GM19043 (cell line): ENCODE results near the gene SLC41A3.

Experiments used
- ATAC-seq: cut with Tn5 transposase; IDR thresholded peaks from one replicate; pipeline ENCODE4 v1.9.1; 2021; ENCODE audit warnings: low read depth; ENCODE audit not compliant: unreplicated experiment

The SLC41A3 gene

DNA sequence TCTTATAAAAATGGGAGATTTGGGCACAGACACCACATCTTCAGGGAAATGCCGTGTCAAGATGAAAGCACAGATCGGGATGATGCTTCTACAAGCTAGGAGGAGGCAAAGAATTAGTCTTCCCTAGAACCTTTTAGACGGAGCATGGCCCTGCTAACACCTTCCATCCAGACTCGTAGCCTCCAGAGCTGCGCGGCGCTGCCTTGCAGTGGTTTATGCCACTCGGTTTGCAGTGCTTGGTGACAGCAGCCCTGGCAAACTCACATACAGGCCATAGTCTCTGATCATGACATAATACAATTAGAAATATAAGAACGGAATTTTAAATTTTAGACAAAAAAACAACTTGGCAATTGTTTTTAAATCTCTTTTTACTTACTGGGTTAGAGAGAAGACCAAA is 37.1 kb upstream of the SLC41A3 start:
- ATAC-seq, result no peak

DNA sequence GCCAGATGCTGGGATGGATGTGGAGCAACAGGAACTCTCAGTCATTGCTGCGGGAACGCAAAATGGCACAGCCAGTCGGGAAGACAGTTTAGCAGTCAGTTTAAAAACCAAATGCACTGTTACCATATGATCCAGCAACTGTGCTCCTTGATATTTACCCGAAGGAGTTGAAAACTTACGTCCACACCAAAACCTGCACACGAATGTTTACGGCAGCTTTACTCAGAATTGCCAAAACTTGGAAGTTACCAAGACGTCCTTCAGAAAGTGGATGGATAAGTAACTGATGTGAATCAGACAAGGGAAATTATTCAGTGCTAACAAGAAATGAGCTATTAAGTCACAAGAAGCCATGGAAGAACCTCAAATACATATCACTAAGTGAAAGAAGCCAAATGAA is 36.1 kb upstream of the SLC41A3 start:
- ATAC-seq, result no peak

DNA sequence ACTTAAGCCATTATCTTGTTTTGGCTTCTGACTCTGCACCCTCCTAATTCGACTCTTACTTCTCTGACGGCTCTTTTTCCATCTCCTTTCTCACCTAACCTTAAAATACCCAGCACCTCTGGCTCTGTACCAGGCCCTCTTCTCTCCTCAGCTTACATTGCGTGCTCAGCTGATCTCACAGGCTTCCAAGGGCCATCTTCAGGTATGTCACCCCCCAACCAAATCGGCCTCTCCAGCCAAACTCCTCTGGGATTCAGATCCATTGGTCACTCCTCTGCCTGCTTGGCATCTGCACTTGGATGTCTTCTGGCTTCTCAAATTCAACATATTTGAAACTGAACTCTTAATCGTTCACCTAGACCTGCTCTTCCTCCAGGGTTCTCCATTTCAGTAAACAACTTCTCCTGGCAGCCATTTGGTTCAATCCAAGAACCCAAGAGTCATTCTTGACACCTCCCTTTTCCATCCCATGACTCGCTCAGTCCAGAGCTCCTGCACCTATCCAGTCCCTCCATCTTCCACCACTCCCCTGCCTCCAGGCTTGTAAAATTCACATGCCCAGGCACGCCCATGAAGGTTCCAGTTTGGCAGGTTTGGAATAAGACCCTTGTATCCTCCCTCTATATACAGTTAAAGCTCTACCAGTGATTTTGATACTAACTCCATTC is 35.2 kb upstream of the SLC41A3 start:
- no peak for ATAC-seq

DNA sequence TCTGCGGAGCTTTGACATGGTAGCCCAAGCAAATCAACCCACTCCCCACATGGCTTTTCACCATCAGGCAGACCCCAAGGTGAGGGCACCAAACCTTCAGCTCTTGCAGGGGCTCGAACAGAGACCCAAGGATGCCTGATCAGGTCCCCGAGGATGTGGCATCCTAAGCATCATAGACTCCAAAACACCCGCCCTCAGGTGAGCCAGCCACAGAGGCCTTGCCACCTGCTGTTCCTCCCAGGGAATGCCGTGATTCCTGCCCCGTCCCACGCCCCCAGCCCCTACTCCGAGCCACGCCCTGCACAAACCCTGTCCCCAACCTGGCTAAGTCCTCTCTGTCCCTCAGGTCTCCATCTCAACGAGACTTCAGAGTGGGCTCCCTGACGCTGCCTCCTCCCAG is 34.7 kb upstream of the SLC41A3 start:
- ATAC-seq, result no peak

DNA sequence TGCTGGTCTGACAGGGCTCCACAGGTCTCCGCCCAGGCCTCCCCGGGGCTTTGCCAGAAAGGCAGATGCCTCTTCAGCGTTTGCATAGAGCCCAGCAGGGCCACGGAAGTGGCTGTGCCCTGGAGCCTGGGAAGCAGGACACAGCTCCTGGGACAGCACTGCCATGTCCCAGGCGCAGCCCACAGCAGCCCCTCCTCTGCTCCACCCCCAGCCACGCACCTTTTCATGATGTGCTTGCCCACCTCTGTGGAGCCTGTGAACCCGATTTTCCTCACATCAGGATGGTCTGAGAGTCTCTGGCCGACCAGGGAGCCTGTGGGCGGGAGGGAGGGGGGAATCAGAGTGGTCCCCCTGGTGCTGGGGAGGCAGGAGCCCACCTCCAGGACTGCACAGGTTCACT is 33.9 kb upstream of the SLC41A3 start:
- ATAC-seq, result no peak

DNA sequence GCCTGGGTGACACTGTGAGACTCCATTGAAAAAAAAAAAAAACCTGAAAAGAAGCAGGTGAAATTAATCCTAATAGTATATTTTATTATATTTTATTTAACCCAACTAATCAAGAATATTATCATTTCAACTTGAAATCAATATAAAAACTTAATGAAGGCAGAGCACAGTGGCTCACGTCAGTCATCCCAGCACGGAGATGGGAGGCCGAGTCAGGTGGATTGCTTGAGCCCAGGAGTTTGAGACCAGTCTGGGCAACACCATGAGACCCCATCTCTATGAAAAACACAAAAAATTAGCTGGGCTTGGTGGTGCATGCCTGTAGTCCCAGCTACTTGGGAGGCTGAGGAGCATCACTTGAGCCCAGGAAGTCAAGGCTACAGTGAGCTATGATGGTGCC is 33.3 kb upstream of the SLC41A3 start:
- ATAC-seq, result no peak

DNA sequence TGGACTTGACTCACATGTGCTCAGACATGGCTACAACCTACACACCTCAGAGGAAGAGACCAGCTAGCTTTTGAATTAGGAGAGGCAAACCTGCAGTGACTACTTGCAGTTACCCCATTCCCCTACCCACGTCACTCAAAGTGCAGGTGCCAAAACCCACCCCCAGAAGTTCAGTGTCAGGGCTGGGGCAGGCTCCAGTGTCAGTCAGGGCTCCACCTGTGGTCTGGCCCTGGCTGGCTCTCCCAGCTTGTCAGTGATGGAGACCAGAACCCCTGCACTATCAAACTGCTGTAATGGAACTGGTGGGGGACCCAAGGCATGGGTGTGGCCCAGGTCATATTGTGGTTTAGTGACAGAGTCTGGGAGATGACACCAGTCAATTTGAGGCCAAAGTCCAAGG is 32.6 kb upstream of the SLC41A3 start:
- ATAC-seq, result no peak

DNA sequence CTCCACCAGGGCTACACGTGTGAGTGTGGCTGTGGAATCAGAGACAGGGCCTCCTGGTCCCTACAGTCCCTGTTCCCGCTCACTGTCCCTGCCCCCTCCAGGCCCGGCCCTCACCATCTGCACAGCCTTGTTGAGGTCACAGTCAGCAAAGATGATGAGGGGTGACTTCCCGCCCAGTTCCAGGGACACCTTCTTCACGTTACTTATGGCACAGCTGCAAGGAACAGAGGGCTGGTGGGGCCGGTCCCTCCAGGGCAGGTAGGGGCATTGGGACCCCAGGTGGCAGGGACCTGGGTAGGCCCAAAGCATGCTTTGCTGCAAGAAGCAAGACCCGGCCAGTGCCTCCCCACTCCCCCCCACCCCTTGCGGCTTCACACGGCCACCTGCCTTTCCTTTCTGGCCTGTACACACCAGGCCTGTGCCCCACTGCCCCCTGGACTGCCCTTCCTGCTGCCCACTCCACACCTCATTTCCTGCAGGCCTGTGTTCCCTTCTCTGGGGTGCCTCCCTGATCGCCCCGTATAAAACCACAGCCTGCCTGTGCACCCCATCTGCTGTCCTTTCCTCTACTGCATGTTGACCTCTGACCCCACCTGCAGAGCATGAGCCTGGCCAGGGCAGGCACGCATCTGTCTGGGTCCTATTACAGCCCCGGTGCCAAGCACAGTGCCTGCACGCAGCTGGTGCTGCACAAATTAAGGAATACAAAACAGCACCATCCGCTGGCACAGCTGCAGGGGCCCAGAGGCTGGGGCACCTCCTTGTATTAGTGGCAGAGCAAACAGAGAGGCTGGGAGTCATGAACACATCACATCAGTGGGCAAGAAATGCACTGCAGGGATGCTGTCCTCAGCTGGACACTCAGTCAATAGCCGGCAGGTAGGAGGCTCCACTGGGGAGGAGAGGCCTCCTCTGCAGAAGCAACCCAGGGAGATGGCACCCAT is 30.8 kb upstream of the SLC41A3 start:
- no peak for ATAC-seq

DNA sequence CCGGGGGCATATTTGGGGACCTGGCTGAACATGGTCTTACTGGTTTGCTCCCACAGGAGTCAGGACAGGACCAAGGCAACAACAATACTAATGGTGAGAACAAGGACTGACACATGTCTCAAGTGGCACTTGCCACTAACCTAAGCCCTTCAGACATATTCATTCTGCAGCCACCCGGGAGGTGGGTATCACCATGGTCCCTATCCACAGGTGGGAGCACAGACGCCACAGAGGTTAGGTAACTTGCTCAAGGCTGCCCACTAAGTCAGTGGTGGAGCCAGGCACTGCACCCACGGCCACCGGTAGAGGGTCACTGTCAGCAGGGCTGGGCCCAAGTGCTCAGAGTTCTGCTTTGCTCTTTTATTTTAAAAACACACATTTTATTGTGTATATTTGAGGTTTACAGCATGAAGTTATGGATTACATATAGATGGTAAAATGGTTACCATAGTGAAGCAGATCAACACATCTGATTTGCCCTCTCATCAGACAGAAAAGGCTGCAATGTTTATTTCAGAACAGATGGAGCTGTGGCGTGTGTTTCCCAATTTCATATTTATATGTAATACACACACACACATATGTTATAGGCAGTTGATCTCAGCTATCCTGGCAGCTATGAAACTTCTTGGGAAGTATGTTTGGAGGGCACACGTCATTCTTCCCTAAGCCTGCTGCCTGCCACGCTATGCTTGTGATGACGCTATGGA is 30.0 kb upstream of the SLC41A3 start:
- no peak for ATAC-seq

DNA sequence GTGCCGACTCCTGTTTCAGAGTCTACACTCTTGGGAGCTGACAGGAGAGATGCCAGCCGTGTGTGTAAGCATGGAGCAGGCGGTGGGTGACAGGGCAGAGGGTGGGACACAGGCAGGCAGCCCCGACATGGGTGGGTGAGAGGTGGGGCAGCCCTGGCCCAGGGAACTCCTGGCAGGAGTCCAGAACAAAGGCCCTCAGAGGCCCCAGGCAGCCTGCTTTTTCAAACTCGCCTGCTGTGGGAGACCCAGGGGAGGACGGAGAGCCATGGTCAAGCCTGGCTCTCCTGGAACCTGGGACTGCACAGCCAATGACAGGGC is 29.3 kb upstream of the SLC41A3 start:
- no peak for ATAC-seq

DNA sequence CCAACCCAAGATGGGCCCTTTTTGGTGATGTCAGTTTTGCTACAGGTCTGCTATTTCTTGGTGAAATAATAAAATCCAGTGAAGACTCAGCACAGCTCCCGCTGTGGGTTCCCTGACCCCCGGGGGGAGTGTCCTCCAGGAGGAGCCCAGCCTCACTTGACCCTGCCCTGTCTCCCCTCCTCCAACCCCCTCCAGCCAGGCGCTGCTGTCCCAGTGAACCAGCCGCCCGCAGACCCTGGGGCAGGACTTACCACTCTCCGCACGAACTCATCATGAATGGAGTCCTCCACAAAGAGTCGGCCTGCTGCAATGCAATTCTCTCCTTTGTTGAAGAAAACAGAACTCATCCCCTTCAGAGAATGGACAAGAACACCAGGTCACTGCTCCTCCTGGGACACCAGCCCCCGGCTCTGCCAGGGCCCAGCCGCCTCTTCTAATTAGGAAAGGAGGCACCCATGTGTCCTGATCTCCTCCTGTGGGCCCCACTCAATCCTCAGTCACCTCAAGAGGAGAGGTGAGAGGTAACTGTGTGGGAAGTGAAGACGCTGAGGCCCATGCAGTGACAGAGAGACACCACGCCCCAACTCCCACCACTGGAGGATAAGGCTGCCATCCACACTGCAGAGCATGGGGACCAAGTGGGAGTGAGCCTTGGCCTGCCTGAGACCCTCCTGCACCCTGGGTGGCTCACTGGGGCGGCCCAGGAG is 28.8 kb upstream of the SLC41A3 start:
- no peak for ATAC-seq

DNA sequence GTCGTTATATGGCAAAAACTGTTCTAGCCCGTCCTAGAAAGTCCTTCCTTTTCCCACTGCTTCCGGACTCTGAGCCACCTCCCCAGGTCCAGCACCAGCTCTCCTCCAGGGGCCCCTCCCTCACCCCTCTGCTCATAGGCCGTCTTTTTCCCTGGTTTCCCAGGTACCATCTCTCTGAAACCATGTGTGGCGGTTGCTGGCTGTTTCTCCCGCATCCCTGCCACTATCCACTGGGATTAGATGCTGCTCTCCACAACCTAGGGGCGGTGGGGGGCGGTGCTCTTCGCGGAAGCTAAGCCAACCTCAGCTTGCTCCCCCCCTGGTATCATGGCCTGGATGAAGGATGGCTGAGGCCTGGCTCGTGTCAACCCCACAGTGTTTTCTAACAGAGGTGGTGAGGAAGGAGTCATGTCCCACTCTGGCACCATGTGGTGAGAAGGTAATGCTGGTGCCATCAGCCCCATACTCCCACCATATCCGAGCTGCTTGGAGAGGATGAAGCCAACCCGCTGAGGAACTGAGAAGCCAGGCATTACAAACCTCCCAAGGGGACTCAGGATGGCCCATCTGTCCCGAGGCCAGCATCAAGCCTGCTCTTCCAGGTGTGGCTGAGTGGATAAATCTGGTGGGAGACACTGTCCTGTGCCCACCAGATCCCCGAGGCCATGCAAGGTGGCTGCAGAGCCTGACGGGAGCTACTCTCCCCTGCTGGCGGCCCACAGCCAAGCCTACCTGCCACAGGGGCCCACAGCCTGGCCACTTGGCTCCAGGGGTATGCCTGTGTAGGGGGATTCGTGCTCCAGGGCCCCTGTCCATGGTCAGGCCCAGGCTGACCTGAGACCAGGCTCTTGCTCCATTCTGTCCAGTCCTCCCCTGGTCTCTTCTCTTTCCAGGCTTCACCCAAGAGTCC is 27.9 kb upstream of the SLC41A3 start:
- no peak for ATAC-seq

DNA sequence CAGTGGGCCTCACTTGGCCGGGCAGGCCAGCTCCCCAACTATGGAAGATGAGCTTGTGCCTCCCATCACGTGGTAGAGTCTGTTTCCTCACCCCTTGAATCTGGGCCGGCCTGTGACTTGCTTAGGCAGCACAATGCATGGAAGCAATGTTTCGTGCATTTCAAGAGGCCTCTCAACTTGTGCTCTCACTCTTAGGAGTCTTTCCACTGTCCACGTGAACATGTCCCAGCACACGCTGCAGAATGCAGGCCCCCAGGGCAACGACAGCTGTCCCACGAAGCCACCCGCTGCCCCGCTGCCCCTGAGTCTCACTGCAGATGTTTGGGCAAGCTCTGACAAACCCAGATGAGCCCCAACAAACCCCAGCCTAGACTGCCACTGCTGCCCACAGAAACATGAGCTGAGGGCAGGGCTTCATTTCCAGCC is 27.2 kb upstream of the SLC41A3 start:
- ATAC-seq, result no peak

DNA sequence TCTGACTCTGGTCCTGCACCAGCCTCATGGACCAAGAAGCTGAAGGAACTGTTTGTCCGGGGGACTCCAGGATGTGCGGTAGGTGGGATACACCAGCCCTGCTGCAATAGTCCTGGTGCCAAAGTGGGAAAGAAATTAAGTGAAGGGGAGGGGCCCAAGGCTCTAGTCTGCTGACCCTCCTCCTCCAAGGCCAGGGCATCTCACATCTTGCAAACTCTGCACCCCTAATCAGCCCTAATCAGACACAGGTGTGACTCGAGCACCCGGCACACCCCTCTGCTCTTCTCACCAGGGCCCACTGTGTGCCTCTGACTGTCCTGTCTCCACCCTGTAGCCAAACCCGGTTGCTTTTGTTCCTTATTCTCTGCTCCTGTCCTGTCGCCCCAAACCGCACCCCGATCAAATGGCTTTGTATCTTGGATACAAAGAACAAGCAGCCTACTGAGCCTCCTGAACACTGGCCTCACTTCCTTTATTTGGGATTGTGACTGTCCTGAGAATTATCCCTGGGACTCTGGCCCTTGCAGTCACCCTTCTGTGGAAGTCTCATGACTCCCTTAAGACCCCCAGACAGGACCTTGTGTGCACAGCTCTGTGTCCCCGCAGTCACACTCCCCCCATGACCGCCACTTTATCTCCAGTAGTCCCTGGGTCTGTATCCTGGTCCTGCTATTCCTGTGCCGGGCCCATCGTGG is 26.7 kb upstream of the SLC41A3 start:
- ATAC-seq, result no peak

DNA sequence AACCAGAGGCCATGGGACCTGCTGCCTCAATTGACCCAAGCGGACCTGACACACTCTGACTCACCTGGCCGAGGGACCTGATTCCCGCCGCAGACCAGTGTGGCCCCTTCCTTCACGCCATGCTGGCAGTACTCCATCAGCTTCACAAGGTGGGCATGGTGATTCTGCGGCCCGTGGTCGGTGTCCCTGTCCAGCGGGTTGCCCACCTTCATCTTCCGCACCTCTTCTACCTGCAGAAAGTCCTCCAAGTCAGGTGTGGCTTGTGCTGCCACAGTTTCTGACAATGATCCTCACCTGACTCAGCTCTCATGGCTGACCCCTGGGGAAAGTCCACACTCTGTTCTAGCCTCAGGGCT is 25.9 kb upstream of the SLC41A3 start:
- no peak for ATAC-seq

DNA sequence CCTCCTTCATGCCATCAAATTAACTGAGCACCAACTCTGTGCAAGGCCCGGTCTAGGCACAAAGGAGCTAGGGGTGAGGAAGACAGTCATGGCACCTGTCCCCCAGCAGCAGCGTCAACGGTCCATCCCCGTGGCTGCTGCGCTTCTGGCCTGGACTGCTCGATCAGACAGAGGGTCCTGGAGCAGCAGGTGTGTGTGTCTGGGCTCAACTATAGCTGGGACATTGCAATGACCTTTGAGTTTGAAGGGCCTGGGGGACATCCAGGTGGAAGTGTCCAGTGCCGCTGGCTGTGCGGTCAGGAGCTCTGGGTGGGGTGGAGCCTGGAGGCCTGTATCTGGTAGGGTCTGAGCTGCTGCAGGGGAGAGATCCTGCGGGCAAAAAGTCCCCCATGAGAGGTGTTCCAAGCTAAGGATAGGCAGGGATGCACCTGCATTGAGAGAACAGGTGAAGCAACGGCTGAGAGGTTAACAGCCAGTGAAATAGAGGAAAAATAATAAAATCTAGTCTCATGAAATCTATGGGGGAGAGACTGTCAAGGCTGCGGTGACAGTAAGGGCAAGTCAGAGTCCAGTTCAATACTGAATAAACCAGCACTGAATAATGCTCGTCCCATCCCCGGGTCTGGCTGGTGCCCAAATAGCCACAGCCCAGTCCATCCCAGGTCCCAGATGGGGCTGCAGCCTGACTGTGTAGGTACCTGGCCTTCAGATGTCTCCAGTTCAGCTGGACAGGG is 25.4 kb upstream of the SLC41A3 start:
- no peak for ATAC-seq

DNA sequence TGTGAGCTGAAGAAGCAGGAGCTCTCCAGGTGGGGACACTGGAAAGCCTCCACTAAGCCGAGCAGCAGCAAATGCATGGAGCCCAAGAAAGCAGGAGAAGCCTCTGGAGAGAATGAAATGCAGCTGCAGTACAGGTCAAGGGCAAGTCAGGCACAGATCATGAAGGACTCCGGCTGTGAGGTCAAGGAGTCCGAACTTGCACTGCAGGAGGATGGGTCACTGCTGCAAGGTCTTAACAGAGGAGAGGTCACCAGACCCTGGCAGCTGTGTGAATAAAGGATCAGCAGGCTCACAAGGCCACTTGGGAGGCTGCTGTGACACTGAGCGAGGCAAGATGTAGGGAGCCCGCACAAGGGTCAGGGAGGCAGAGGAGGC is 24.7 kb upstream of the SLC41A3 start:
- no peak for ATAC-seq

DNA sequence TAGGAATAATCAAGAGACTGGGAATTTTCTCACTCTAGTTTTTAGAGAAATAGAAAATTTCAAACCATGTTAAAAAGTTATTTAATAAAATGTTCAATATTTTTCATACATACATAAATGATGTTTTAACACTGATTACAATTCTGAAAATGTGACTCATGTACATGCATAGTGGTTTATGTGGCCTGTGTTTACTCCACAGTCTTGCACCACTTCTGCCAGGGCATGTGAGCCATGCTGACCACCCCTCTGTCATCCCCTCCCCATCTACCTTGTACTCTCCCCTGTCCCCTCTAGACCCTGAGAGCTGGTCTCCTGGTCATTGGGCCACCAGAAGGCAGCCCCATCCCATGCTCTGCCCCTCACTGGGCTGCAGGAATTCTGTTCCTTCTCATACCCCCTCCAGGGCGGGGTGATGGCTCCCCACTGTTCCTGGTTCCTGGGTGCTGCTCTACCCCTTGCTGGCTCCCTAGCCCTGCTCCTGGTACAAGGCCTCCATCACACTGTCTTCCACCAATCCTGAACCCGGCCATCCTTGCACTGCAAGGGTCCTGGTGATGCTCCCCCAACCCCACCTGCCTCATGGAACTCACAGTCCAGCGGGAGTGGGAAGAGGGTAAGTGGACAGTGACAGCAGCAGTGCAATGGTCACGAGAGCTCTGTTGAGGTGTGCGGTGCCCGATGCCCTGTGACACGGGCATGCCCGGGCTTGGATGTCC is 24.2 kb upstream of the SLC41A3 start:
- ATAC-seq, result no peak
